Stimulated activated effector memory CD8-positive, alpha-beta T cell treated with anti-CD3 and anti-CD28 coated beads, Interleukin-12 subunit alpha, Interleukin-12 subunit beta, amount 100 ng/mL, for 72 hours (primary cell): ENCODE measurements around the gene MCM9.
"Not testable (repeated sequence)": the region's sequence is repeated elsewhere in the genome, so short reads cannot be mapped to it uniquely, and the experiment has no call there.

Source experiments
- ATAC-seq: fragments of 150-1000 bp; cut with Tn5 transposase; 2 replicates; pipeline ENCODE4 v1.10.0; 2021
- DNase-seq, 2 donors: peaks; one replicate each; pipeline ENCODE4 v3.0.0; 2021 to 2022; ENCODE audit warnings: low spot score in 2 of 2
- H3K27ac Mint-ChIP-seq: one replicate; pipeline ENCODE4 v1.8.0; 2022; ENCODE audit warnings: mild to moderate bottlenecking, mixed read lengths
- H3K36me3 Mint-ChIP-seq: one replicate; pipeline ENCODE4 v1.8.0; 2022; ENCODE audit warnings: mild to moderate bottlenecking, mixed read lengths
- H3K4me1 Mint-ChIP-seq: one replicate; pipeline ENCODE4 v1.8.0; 2022; ENCODE audit warnings: mixed read lengths
- H3K4me3 Mint-ChIP-seq: one replicate; pipeline ENCODE4 v1.8.0; 2022; ENCODE audit warnings: mild to moderate bottlenecking, mixed read lengths
- H3K9me3 Mint-ChIP-seq: one replicate; pipeline ENCODE4 v1.8.0; 2022; ENCODE audit warnings: mixed read lengths

The MCM9 gene

DNA sequence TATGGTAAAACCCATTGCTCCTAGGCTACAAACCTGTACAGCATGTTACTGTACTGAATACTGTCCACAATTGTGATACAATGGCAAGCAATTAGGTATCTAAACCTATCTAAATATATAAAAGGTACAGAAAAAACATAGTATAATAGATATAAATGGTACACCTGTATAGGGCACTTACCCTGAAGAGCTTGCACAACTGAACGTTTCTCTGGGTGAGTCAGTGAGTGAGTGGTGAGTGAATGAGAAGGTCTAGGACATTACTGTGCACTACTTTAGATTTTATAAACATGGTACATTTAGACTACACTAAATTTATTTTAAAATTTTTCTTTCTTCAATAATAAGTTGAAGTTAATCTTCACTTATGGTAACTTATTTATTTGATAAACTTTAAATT lies 163.7 kb downstream of the MCM9 start:
- H3K9me3 Mint-ChIP-seq: no peaks in the 10 kb centered on the region
- ATAC-seq (no peak), DNase-seq (no peak)
- no peak overlapping the region for H3K27ac Mint-ChIP-seq
- no peaks in the 10 kb centered on the region for H3K36me3 Mint-ChIP-seq
- peaks cover 27% of the 10 kb centered on the region for H3K4me1 Mint-ChIP-seq
- H3K4me3 Mint-ChIP-seq: no peak overlapping the region

DNA sequence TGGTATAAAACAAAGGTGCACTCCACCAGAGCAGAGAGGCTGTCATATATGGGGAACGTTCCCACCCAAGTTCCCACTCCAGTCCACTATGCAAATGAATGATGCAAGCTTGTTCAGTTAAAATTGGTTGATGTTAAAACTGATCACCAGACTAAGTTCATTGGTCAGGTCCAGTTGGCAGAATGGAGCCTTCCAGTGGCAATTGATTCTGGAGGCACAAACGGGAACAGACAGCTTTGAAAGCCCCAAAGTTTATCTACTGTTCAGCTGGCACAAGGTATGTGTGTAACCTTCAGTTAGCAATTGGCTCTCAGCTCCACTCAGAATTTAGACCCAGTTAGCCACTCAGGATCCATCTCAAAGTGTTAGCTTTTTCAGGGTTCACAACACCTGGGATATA lies 164.1 kb downstream of the MCM9 start:
- Mint-ChIP-seq H3K36me3 (no peaks in the 10 kb centered on the region), H3K27ac (no peak overlapping the region), H3K9me3 (no peaks in the 10 kb centered on the region), H3K4me1 (peaks cover 27% of the 10 kb centered on the region), H3K4me3 (no peak overlapping the region)
- no peak for ATAC-seq
- DNase-seq: no peak

DNA sequence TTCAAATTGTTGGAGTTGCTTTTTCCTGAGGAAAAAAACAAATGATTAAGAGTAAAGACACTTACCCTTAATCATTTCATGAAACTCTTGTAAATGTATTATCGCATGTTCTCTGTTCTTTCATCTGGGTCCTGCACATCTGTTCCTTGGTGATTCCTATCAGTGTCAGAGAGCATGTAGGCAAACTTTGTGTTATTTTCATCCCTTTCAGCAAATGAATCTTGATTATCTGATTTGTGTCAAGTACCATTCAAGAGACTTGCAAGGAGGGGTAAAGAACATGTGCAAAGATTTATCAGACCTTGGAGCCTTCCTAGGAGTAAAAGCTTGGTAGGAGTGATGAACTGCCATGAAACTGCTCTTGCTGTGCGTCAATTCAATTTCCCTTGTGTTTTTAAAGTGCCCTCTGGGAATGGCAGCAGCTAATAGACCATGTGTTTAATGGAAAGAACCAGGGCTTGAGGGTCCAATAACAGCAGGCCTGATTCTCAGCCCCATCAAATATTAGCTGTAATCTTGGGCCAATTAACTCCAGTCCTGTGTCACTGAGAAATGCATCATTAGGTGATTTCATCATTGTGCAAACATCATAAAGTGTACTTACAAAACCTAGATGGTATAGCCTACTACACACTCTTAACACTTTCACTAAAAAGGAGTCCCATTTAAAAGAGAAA lies 164.7 kb downstream of the MCM9 start:
- peaks cover 27% of the 10 kb centered on the region for H3K4me1 Mint-ChIP-seq
- no peaks in the 10 kb centered on the region for H3K9me3 Mint-ChIP-seq
- H3K27ac Mint-ChIP-seq: no peak overlapping the region
- H3K36me3 Mint-ChIP-seq: no peaks in the 10 kb centered on the region
- DNase-seq: no peak
- ATAC-seq: no peak
- H3K4me3 Mint-ChIP-seq: no peak overlapping the region

DNA sequence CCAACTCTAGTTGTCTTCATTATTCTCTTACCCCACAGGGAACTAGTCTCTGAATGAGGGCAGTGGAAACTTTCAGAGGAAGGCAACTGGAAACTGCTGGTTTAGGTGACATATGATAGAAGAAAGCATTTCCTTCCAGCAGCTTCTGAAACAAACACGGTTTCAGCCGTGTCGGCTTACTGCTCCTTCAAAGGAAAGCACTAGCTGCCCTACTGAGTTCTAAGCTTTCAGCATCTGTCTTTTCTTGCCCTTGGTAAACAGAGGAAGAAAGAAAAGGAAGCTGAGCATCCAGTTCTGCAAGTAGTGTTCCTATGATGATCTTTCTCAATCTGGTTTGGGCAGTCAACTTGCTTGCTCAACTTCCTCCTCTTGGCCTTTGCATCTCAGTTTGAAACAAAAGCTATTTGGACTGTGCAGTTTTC lies 166.0 kb downstream of the MCM9 start:
- Mint-ChIP-seq H3K36me3 (no peaks in the 10 kb centered on the region), H3K27ac (peak overlapping the region; percentile 14), H3K9me3 (no peaks in the 10 kb centered on the region), H3K4me1 (peaks cover 27% of the 10 kb centered on the region), H3K4me3 (peak overlapping the region; percentile 39)
- DNase-seq (no peak), ATAC-seq (peak; percentile 71)

DNA sequence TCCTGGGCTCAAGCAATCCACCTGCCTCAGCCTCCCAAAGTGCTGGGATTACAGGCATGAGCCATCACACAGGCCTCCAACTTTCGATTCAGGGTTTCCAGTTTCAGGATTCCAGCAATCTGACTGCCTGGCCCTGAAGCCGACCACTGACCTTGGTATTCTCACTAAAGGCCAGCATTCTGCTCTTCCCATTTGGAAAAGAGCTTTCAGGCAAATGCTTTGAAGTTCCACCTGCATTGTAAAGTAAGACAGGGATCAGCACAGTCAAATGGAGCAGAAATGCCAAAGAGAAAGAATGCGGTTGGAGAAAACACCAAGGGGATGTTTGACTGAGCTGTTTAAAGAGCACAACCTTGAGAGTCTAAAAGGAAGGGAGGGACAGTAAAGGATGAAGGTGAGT lies 166.5 kb downstream of the MCM9 start:
- Mint-ChIP-seq H3K27ac (peak overlapping the region; percentile 14), H3K4me3 (peak overlapping the region; percentile 39)
- DNase-seq: no peak

DNA sequence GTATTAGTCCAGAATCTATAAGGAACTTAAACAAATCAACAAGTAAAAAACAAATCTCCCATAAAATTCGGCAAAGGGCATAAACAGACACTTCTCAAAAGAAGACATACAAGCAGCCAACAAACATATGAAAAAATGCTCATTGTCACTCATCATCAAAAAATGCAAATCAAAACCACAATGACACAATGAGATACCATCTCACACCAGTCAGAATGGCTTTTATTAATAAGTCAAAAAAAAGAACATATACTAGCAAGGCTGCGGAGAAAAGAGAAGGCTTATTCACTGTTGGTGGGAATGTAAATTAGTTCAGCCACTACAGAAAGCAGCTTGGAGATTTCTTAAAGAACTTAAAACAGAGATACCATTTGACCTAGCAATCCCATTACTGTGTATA lies 169.6 kb downstream of the MCM9 start:
- H3K9me3 Mint-ChIP-seq, H3K27ac Mint-ChIP-seq, H3K36me3 Mint-ChIP-seq, H3K4me3 Mint-ChIP-seq, DNase-seq: not testable (repeated sequence)
- peak; percentile 28 for ATAC-seq
- peaks cover 27% of the 10 kb centered on the region for H3K4me1 Mint-ChIP-seq

More for the DNA sequence above, 166.5 kb downstream of the MCM9 start:
- no peak for ATAC-seq
- Mint-ChIP-seq H3K36me3 (no peaks in the 10 kb centered on the region), H3K4me1 (peaks cover 27% of the 10 kb centered on the region), H3K9me3 (no peaks in the 10 kb centered on the region)

DNA sequence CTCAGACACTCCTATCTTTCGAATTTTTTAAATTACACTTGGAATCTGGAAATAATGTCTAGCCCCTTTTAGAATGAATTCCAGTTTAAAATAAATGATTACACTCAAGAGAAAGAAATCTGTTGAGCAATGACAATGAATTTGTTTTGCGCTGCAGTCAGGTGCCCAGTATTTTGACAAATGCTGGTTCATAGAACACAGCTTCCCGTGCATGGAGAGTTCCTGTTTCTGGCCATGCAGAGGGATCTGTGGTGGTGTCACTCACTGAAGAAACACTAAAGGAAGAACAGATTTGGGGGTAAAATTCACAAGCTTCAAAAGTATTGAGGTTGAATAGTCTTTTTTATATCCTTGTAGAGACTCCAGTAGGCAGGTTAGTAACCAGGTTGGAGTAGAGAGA lies 170.2 kb downstream of the MCM9 start:
- peaks cover 25% of the 10 kb centered on the region for H3K4me1 Mint-ChIP-seq
- DNase-seq (no peak), ATAC-seq (no peak)
- H3K9me3 Mint-ChIP-seq: no peaks in the 10 kb centered on the region
- H3K36me3 Mint-ChIP-seq: no peaks in the 10 kb centered on the region
- H3K27ac Mint-ChIP-seq: no peak overlapping the region
- H3K4me3 Mint-ChIP-seq: no peak overlapping the region
